Esophagus squamous epithelium (tissue), 5 donors: ENCODE measurements around the gene PPP1R7. TPM values are rescaled to one million over a fixed set of nuclear protein-coding genes. Genes with fewer than 3 reads are reported as not detected.

ENCODE experiments used
- DNase-seq: peaks from one replicate; lab custom pipeline; 2025; lab: John Stamatoyannopoulos, UW
- H3K27ac ChIP-seq, 4 donors: fragments of 200-600 bp; sonication (generic); one replicate each; pipeline ENCODE4 v1.5.1; 2016 to 2019; ENCODE audit warnings: mild to moderate bottlenecking in 1 of 4
- H3K27me3 ChIP-seq, 4 donors: fragments of 200-600 bp; sonication (generic); 1 replicate in 3 of 4; 2 replicates in 1 of 4; pipeline versions ENCODE4 v1.5.1 to v1.6.0; 2017 to 2021; ENCODE audit warnings: antibody characterized with exemption in 1 of 4
- H3K36me3 ChIP-seq, 3 donors: fragments of 200-600 bp; sonication (generic); one replicate each; pipeline ENCODE4 v1.5.1; 2016 to 2019
- H3K4me1 ChIP-seq, 3 donors: fragments of 200-600 bp; sonication (generic); one replicate each; pipeline ENCODE4 v1.5.1; 2017 to 2019
- H3K4me3 ChIP-seq, 4 donors: fragments of 200-600 bp; sonication (generic); 1 replicate in 3 of 4; 2 replicates in 1 of 4; pipeline ENCODE4 v1.5.1; 2016 to 2019; ENCODE audit warnings: mild to moderate bottlenecking in 2 of 4, moderate library complexity in 1 of 4
- H3K9me3 ChIP-seq, 3 donors: fragments of 200-600 bp; sonication (generic); one replicate each; pipeline ENCODE4 v1.5.1; 2016 to 2019
- POLR2A ChIP-seq, 4 donors: fragments of 450-650 bp; IDR thresholded peaks; one replicate each; pipeline ENCODE4 v1.6.1; 2017; ENCODE audit warnings: antibody characterized with exemption in 4 of 4, mild to moderate bottlenecking in 4 of 4, moderate library complexity in 3 of 4
- WGBS, 2 donors: methylation state at CpG; one replicate each; pipeline ENCODE4 v1.1.5; 2018; 5-methylcytosine and 5-hydroxymethylcytosine counted together
- intact Hi-C: fragments of 100-400 bp; cut with DNase I; formaldehyde crosslinking; loops from one replicate; pipeline ENCODE4 v1.15.0; 2022
- total RNA-seq, 4 donors: library from RNA; depleted of rRNA; stranded (reverse); fragments of >200 nt; gene quantifications; one replicate each; pipeline ENCODE4 v1.1.0, GENCODE V29; 2016
- TF ChIP-seq, protein P1 (sequence below), 6 experiments: fragments of 450-650 bp in 4 of 6; fragments of 200-600 bp in 2 of 6; sonication (generic) in 2 of 6; IDR thresholded peaks; one replicate each; pipeline ENCODE4 v1.5.1; 2016 to 2019; ENCODE audit warnings: antibody characterized with exemption in 6 of 6, mild to moderate bottlenecking in 4 of 6, moderate library complexity in 4 of 6
- donor health status: DM: yes; HTN: yes; CAD: no.

PPP1R7 gene
- total RNA-seq, 4 donors from 2014 or later = 53.5 to 108 (median 63.3) TPM

DNA sequence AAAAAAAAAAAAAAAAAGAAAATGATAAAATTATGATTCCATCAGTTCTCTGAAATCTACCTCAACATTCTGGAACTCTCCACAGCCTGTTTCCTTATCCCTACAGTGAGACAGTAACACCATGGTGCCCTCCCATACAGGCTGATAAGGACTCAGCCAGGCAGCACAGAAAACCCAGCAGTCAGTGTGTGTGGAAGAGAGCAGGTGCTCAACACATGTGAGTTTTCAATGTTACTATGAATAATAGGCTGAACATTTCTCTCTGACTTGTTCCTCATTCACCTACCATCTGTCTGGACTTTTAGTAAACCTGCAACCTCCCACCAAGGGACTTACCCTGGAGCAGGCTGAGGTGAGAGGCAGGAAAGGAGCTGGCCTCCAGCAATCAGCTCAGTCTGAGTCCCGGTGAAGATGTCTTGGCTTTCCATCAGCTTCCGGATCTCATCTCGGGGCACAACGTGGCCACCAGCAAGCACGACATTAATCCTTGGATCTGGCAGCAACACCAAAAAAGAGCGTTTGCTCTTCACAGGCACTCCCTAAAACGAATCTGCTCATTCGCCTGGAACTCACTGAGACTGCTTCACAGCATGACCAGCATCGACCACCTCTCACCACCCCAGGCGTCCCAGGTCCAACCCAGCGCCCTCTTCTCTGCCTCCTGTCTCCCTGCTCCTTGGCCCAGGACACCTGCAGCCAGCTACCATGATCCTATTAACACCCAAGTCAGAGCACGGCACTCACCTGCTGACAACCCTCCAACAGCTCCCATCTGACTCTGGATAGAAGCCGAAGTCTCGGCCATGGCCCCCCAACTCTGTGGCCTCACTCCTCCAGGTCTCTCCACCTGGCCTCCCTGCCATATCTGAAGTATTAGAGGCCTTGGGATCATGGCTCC is 17.5 kb upstream of the PPP1R7 start:
- intact Hi-C loops = no loop called here
- no peak overlapping the region for H3K4me3 ChIP-seq
- H3K27me3 ChIP-seq = no peaks in the 10 kb centered on the region
- no peak for DNase-seq
- no peaks in the 10 kb centered on the region for H3K9me3 ChIP-seq
- H3K27ac ChIP-seq = no peak overlapping the region
- H3K36me3 ChIP-seq = peaks cover 0 to 38% (median 0%) of the 10 kb centered on the region in 3 donors
- no peaks in the 10 kb centered on the region for H3K4me1 ChIP-seq
- no peak for TF ChIP-seq POLR2A (IDR thresholded peaks at IDR 0.05)
- TF ChIP-seq, protein P1, sequence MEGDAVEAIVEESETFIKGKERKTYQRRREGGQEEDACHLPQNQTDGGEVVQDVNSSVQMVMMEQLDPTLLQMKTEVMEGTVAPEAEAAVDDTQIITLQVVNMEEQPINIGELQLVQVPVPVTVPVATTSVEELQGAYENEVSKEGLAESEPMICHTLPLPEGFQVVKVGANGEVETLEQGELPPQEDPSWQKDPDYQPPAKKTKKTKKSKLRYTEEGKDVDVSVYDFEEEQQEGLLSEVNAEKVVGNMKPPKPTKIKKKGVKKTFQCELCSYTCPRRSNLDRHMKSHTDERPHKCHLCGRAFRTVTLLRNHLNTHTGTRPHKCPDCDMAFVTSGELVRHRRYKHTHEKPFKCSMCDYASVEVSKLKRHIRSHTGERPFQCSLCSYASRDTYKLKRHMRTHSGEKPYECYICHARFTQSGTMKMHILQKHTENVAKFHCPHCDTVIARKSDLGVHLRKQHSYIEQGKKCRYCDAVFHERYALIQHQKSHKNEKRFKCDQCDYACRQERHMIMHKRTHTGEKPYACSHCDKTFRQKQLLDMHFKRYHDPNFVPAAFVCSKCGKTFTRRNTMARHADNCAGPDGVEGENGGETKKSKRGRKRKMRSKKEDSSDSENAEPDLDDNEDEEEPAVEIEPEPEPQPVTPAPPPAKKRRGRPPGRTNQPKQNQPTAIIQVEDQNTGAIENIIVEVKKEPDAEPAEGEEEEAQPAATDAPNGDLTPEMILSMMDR (IDR thresholded peaks at IDR 0.05) = no peak
- WGBS, 2 donors = 82 to 89% methylated on average over 13 to 14 of the region's 14 CpGs

DNA sequence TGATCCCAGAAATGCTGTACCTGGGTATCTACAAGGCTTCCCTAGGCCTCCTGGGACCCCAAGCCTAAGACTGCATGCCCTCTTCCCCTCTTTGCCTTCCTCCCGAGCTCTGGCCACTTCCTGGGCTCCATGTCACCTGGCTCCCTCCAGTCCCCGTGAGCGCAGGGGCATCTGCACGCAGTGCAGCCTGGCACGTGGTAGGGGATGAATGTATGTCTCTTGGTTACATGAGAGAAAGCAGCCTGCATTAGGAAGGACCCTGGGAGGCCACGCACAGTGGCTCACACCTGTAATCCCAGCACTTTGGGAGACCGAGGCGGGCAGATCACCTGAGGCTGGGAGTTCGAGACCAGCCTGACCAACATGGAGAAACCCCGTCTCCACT is 16.8 kb upstream of the PPP1R7 start:
- no peak for DNase-seq
- Histone ChIP-seq H3K27ac (no peak overlapping the region), H3K4me1 (no peaks in the 10 kb centered on the region), H3K4me3 (no peak overlapping the region), H3K27me3 (no peaks in the 10 kb centered on the region), H3K36me3 (peaks cover 0 to 44% (median 0%) of the 10 kb centered on the region in 3 donors), H3K9me3 (no peaks in the 10 kb centered on the region)
- TF ChIP-seq POLR2A (IDR thresholded peaks at IDR 0.05) = no peak
- TF ChIP-seq, protein P1 (IDR thresholded peaks at IDR 0.05) = no peak
- intact Hi-C loops = no loop called here
- WGBS, 2 donors = 80 to 98% methylated on average over 1 to 6 of the region's 10 CpGs

DNA sequence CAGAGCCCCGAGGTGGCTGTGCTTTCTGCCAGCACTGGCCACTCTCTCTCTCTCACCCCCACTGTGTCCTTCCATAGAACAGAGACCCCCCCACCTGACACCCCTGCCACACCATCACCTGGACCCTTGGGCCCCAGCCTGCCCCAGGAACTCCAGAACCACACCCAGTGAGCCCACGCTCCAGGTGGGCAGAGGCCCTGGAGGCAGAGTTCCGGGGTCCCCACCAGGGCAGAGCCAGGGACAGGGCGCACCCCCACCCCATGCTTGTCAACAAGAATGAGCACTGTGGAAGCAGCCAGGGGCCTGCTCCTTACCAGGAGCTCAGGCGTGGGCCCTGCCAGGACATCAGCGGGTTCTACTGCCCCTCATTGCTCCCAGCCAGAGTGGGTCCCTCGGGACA is 15.6 kb upstream of the PPP1R7 start:
- 90% methylated on average over 2 to 3 of the region's 7 CpGs for WGBS, 2 donors

DNA sequence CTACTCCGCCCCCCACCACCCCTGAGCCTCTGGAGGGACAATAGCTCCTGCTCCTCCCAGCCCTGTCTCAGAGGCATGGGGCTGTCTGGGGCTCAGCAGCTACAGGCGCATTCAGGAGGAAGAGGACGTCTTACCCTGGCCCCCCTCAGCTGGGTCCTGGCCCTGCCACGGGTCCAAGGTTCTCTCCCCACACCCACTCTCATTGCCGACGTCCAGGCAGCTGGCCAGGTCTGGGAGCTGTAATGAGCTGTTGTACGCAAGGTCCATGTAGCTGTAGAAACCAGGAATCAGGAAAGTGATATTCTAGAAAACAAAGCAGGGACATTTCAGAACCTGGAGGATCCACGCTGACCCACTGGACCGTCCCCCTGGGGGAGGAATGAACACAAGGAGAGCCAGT is 14.5 kb upstream of the PPP1R7 start:
- no peak for DNase-seq
- TF ChIP-seq POLR2A (IDR thresholded peaks at IDR 0.05) = no peak
- peaks cover 0 to 60% (median 0%) of the 10 kb centered on the region in 3 donors for H3K36me3 ChIP-seq
- H3K4me3 ChIP-seq = no peak overlapping the region
- no peak overlapping the region for H3K27ac ChIP-seq
- H3K27me3 ChIP-seq = no peaks in the 10 kb centered on the region
- H3K9me3 ChIP-seq = no peaks in the 10 kb centered on the region
- intact Hi-C loops = no loop called here
- H3K4me1 ChIP-seq = peaks cover 0 to 1% (median 0%) of the 10 kb centered on the region in 3 donors
- 72 to 86% methylated on average over 8 of the region's 9 CpGs for WGBS, 2 donors

More for the DNA sequence above, 15.6 kb upstream of the PPP1R7 start:
- Histone ChIP-seq H3K9me3 (no peaks in the 10 kb centered on the region), H3K36me3 (peaks cover 0 to 56% (median 0%) of the 10 kb centered on the region in 3 donors), H3K27ac (no peak overlapping the region), H3K4me3 (no peak overlapping the region), H3K4me1 (no peaks in the 10 kb centered on the region), H3K27me3 (no peaks in the 10 kb centered on the region)
- intact Hi-C loops = no loop called here
- DNase-seq = no peak
- TF ChIP-seq POLR2A (IDR thresholded peaks at IDR 0.05) = no peak
- TF ChIP-seq, protein P1 (IDR thresholded peaks at IDR 0.05) = no peak

DNA sequence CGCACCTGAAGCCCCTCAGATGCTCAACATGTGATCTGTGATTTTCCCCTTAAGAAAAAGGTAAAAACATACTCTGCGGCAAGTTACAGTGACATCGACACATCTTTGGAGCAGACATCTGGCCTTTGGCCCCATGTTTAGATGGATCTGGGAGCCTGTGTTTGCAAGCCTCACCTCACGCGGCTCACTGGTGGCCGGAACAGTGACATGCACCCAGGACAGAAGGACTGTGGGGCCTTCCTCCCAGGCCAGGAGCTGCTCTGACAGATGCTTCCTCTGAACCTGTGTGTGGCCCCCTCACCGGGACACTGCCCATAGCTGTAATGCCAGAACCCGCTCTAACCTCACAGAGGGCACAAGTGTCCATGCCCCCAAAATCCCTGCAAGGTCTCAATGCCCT is 14.1 kb upstream of the PPP1R7 start:
- no peak overlapping the region for H3K4me3 ChIP-seq
- H3K9me3 ChIP-seq = no peaks in the 10 kb centered on the region
- H3K4me1 ChIP-seq = peaks cover 0 to 6% (median 0%) of the 10 kb centered on the region in 3 donors
- H3K27me3 ChIP-seq = no peaks in the 10 kb centered on the region
- no peak for TF ChIP-seq POLR2A (IDR thresholded peaks at IDR 0.05)
- TF ChIP-seq, protein P1 (IDR thresholded peaks at IDR 0.05) = no peak
- WGBS, 2 donors = 93 to 96% methylated on average over 8 of the region's 8 CpGs
- intact Hi-C loops = no loop called here
- DNase-seq = no peak
- peaks cover 0 to 60% (median 0%) of the 10 kb centered on the region in 3 donors for H3K36me3 ChIP-seq
- no peak overlapping the region for H3K27ac ChIP-seq
